Mammary epithelial cell (primary cell): ENCODE data around the gene ADCK2.

Experiments used
- CTCF ChIP-seq, 2 donors: IDR thresholded peaks in 1 of 2; conservative IDR thresholded peaks in 1 of 2; 2 replicates each; pipeline ENCODE4 v1.5.1; 2011 to 2012; ENCODE audit warnings: inconsistent platforms in 2 of 2, low read length in 2 of 2, mild to moderate bottlenecking in 2 of 2, control low read depth in 1 of 2, low read depth in 1 of 2; ENCODE audit not compliant: insufficient read depth in 1 of 2; ENCODE audit errors: extremely low read depth in 1 of 2
- EZH2 ChIP-seq: IDR thresholded peaks from 2 replicates; pipeline ENCODE4 v1.6.1; 2012; ENCODE audit warnings: low read length, inconsistent platforms, borderline replicate concordance

GRCh38 chr7:140719721-140720120 is 47.0 kb downstream of the ADCK2 start:
- TF ChIP-seq CTCF (conservative IDR thresholded peaks at IDR 0.05 in 1 of 2, IDR thresholded peaks at IDR 0.05 in 1 of 2; ENCODE audit: extremely low read depth in 1 of 2, insufficient read depth in 1 of 2, low read depth in 1 of 2, low read length in 2 of 2) (no peak), EZH2 (no peak)
